Parathyroid adenoma (tissue), 2 donors: ENCODE results near the gene ZNF496.

Experiments used
- H2AFZ ChIP-seq: fragments of 300-600 bp; sonication (generic); one replicate; pipeline ENCODE4 v1.7.0; 2017; ENCODE audit warnings: antibody characterized with exemption, mild to moderate bottlenecking
- H3K27ac ChIP-seq: fragments of 300-600 bp; sonication (generic); one replicate; pipeline ENCODE4 v1.7.0; 2017
- H3K27me3 ChIP-seq: fragments of 300-600 bp; sonication (generic); one replicate; pipeline ENCODE4 v1.7.0; 2017; ENCODE audit warnings: low read length; ENCODE audit not compliant: control insufficient read depth, insufficient read depth
- H3K36me3 ChIP-seq: fragments of 300-600 bp; sonication (generic); one replicate; pipeline ENCODE4 v1.7.0; 2017; ENCODE audit warnings: low read length; ENCODE audit not compliant: control insufficient read depth, insufficient read depth
- H3K4me1 ChIP-seq: fragments of 300-600 bp; sonication (generic); one replicate; pipeline ENCODE4 v1.7.0; 2017; ENCODE audit warnings: control low read depth
- H3K4me2 ChIP-seq: fragments of 300-600 bp; sonication (generic); one replicate; pipeline ENCODE4 v1.7.0; 2017; ENCODE audit warnings: low read length
- H3K4me3 ChIP-seq: fragments of 300-600 bp; sonication (generic); one replicate; pipeline ENCODE4 v1.7.0; 2017; ENCODE audit warnings: low read depth, low read length
- H3K79me2 ChIP-seq: fragments of 300-600 bp; sonication (generic); one replicate; pipeline ENCODE4 v1.7.0; 2017; ENCODE audit warnings: control low read depth
- H3K9ac ChIP-seq: fragments of 300-600 bp; sonication (generic); one replicate; pipeline ENCODE4 v1.7.0; 2017; ENCODE audit warnings: mild to moderate bottlenecking
- H3K9me3 ChIP-seq: fragments of 300-600 bp; sonication (generic); one replicate; pipeline ENCODE4 v1.7.0; 2017; ENCODE audit warnings: low read length; ENCODE audit not compliant: control insufficient read depth
- CTCF ChIP-seq: fragments of 300-600 bp; sonication (generic); IDR thresholded peaks from one replicate; pipeline ENCODE4 v1.7.0; 2017; ENCODE audit warnings: antibody characterized with exemption, mild to moderate bottlenecking
- donor health status: primary hyperparathyroidism.

The ZNF496 gene

GRCh38 chr1:247332623-247333361 lies 1.1 kb upstream of the ZNF496 start:
- no peaks in the 10 kb centered on the region for H3K36me3 ChIP-seq
- peak overlapping the region; percentile 51 for H3K4me3 ChIP-seq
- no peaks in the 10 kb centered on the region for H3K4me1 ChIP-seq
- peak overlapping the region; percentile 59 for H3K27ac ChIP-seq
- no peaks in the 10 kb centered on the region for H3K27me3 ChIP-seq
- H3K79me2 ChIP-seq, result no peaks in the 10 kb centered on the region
- no peak overlapping the region for H3K9ac ChIP-seq
- peak overlapping the region; percentile 88 for H2AFZ ChIP-seq
- peak overlapping the region; percentile 78 for H3K4me2 ChIP-seq
- TF ChIP-seq CTCF, result no peak
- H3K9me3 ChIP-seq, result no peaks in the 10 kb centered on the region

- no peaks in the 10 kb centered on the region for H3K4me1 ChIP-seq
- H3K36me3 ChIP-seq, result no peaks in the 10 kb centered on the region
- no peaks in the 10 kb centered on the region for H3K27me3 ChIP-seq
- TF ChIP-seq CTCF, result no peak
- H3K4me3 ChIP-seq, result peak overlapping the region; percentile 51
- H3K79me2 ChIP-seq, result no peaks in the 10 kb centered on the region
- H2AFZ ChIP-seq, result peak overlapping the region; percentile 88
- peak overlapping the region; percentile 59 for H3K27ac ChIP-seq
- H3K9me3 ChIP-seq, result no peaks in the 10 kb centered on the region
- H3K9ac ChIP-seq, result no peak overlapping the region
- peak overlapping the region; percentile 78 for H3K4me2 ChIP-seq
These were observed 552 bp upstream of the ZNF496 start for GRCh38 chr1:247332215-247332622.

- peak overlapping the region; percentile 82 for H3K4me3 ChIP-seq
- no peaks in the 10 kb centered on the region for H3K36me3 ChIP-seq
- peak overlapping the region; percentile 75 for H3K4me2 ChIP-seq
- no peak for TF ChIP-seq CTCF
- H3K79me2 ChIP-seq, result no peaks in the 10 kb centered on the region
- H3K27ac ChIP-seq, result peak overlapping the region; percentile 80
- peak overlapping the region; percentile 84 for H2AFZ ChIP-seq
- H3K27me3 ChIP-seq, result no peaks in the 10 kb centered on the region
- no peaks in the 10 kb centered on the region for H3K9me3 ChIP-seq
- peak overlapping the region; percentile 67 for H3K9ac ChIP-seq
- no peaks in the 10 kb centered on the region for H3K4me1 ChIP-seq
These were observed 519 bp downstream of the ZNF496 start for GRCh38 chr1:247331172-247331524.

GRCh38 chr1:247330548-247331171 lies 1.0 kb downstream of the ZNF496 start:
- Histone ChIP-seq H3K4me3 (peak overlapping the region; percentile 82), H3K27me3 (no peaks in the 10 kb centered on the region), H3K4me1 (no peaks in the 10 kb centered on the region), H3K4me2 (peak overlapping the region; percentile 75), H3K79me2 (no peaks in the 10 kb centered on the region), H3K36me3 (no peaks in the 10 kb centered on the region), H3K27ac (peak overlapping the region; percentile 80), H3K9me3 (no peaks in the 10 kb centered on the region), H2AFZ (peak overlapping the region; percentile 84), H3K9ac (no peak overlapping the region)
- TF ChIP-seq CTCF, result no peak
